Neural progenitor cell (in vitro differentiated cells): ENCODE data around the gene MAP3K1. TPM values are rescaled to one million over a fixed set of nuclear protein-coding genes. Genes with fewer than 3 reads are reported as not detected.

ENCODE experiments used
- DNase-seq: peaks from one replicate; pipeline ENCODE4 v3.0.0-alpha.2; 2016; ENCODE audit warnings: low spot score
- H2AFZ ChIP-seq: fragments of 200-600 bp; sonication (generic); replicated peaks from 2 replicates; pipeline ENCODE4 v1.6.1; 2016; ENCODE audit warnings: antibody characterized with exemption
- H3F3A ChIP-seq: fragments of 200-600 bp; sonication (generic); 2 replicates; pipeline ENCODE4 v1.6.1; 2016; ENCODE audit warnings: antibody characterized with exemption, low read depth
- H3K27ac ChIP-seq: fragments of 200-600 bp; sonication (generic); 2 replicates; pipeline ENCODE4 v1.5.1; 2016; ENCODE audit warnings: mild to moderate bottlenecking
- H3K27me3 ChIP-seq: fragments of 200-600 bp; sonication (generic); 2 replicates; pipeline ENCODE4 v1.6.1; 2016; ENCODE audit warnings: mild to moderate bottlenecking, moderate library complexity
- H3K36me3 ChIP-seq: fragments of 200-600 bp; sonication (generic); 2 replicates; pipeline ENCODE4 v1.5.1; 2016
- H3K4me1 ChIP-seq: fragments of 200-600 bp; sonication (generic); 2 replicates; pipeline ENCODE4 v1.6.1; 2016; ENCODE audit warnings: mixed run types
- H3K4me2 ChIP-seq: fragments of 200-600 bp; sonication (generic); 2 replicates; pipeline ENCODE4 v1.6.1; 2016
- H3K4me3 ChIP-seq: fragments of 200-600 bp; sonication (generic); 2 replicates; pipeline ENCODE4 v1.5.1; 2016
- H3K79me2 ChIP-seq: fragments of 200-600 bp; sonication (generic); 2 replicates; pipeline ENCODE4 v1.6.1; 2016; ENCODE audit warnings: low read depth
- H3K9ac ChIP-seq: fragments of 200-600 bp; sonication (generic); 2 replicates; pipeline ENCODE4 v1.6.1; 2016
- H3K9me3 ChIP-seq: fragments of 200-600 bp; sonication (generic); 2 replicates; pipeline ENCODE4 v1.5.1; 2016; ENCODE audit warnings: low read depth
- H4K20me1 ChIP-seq: fragments of 200-600 bp; sonication (generic); 2 replicates; pipeline ENCODE4 v1.6.1; 2016; ENCODE audit warnings: low read depth
- H3K27ac Mint-ChIP-seq: 3 replicates; pipeline ENCODE4 v1.8.0; 2021; ENCODE audit warnings: mixed read lengths
- H3K27me3 Mint-ChIP-seq: 2 replicates; pipeline ENCODE4 v1.8.0; 2022; ENCODE audit warnings: low read depth, mild to moderate bottlenecking, inconsistent platforms, moderate library complexity, mixed read lengths; ENCODE audit not compliant: insufficient read depth
- H3K36me3 Mint-ChIP-seq: 3 replicates; pipeline ENCODE4 v1.8.0; 2021; ENCODE audit warnings: mixed read lengths
- H3K4me1 Mint-ChIP-seq: 3 replicates; pipeline ENCODE4 v1.8.0; 2021; ENCODE audit warnings: mixed read lengths
- H3K4me3 Mint-ChIP-seq: 3 replicates; pipeline ENCODE4 v1.8.0; 2021; ENCODE audit warnings: mild to moderate bottlenecking, moderate library complexity, mixed read lengths
- H3K9me3 Mint-ChIP-seq: 3 replicates; pipeline ENCODE4 v1.8.0; 2020; ENCODE audit warnings: mixed read lengths
- CTCF ChIP-seq: fragments of 200-600 bp; sonication (generic); IDR thresholded peaks from 2 replicates; pipeline ENCODE4 v1.5.1; 2017; ENCODE audit warnings: antibody characterized with exemption, mild to moderate bottlenecking
- EZH2 ChIP-seq: fragments of 200-600 bp; sonication (generic); IDR thresholded peaks from 2 replicates; pipeline ENCODE4 v1.6.1; 2017; ENCODE audit warnings: antibody characterized with exemption, mild to moderate bottlenecking, moderate library complexity
- EZH2phosphoT487 ChIP-seq: fragments of 200-600 bp; sonication (generic); IDR thresholded peaks from 2 replicates; pipeline ENCODE4 v1.6.1; 2017; ENCODE audit warnings: antibody characterized with exemption
- total RNA-seq: library from RNA; depleted of rRNA; stranded (reverse); fragments of >200 nt; gene quantifications from 2 replicates; pipeline ENCODE4 v1.2.3, GENCODE V29; 2015; ENCODE audit warnings: low replicate concordance

MAP3K1 gene
- total RNA-seq = 20.3 and 22.2 TPM in 2 replicates

DNA sequence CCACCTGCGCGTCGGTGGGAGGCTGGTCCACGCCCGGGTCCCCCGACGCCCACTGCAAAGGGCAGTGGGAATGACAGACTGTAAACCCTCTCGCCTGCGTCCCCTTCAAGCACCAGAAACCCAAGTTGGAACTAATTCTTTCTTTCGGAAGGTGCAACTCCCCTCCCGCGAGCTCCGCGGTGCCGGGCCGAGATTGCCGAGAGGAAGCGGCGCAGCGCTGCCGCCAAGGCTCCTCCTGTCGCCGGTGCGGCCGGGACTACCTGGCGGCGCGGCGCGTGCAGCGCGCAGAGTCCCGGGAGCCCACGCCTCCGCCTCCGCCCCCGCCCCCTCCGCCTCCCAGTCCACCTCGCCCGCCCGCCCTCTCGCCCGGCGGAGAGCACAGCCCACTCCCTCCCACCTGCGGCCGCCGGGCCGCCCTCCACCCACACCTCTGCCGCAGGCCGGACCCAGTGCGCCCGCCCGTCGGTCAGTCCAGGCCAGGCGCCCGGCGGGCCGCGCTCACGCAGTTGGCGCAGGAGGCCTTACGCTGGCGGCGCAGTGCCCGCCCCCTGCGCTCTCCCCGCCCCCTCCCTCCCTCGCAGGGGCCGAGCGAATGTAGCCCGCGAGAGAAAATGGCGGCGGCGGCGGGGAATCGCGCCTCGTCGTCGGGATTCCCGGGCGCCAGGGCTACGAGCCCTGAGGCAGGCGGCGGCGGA, at the start of gene MAP3K1:
MAP3K1 (plus strand) TSS at position 587 of the 695 bp plus-strand sequence; CDS start at position 612, 25 bp downstream.
- H3K4me3 ChIP-seq = peak within 1 kb of the TSS; percentile 94
- H3K9me3 ChIP-seq = no peaks in the 10 kb centered on the region

GRCh38 chr5:56766926-56767325, 48.4 kb upstream of the MAP3K1 start:
- Histone ChIP-seq H3K9ac (no peak overlapping the region), H3K36me3 (no peaks in the 10 kb centered on the region), H3K4me3 (no peak overlapping the region), H4K20me1 (no peaks in the 10 kb centered on the region), H3K4me1 (no peaks in the 10 kb centered on the region), H3K79me2 (no peaks in the 10 kb centered on the region), H3K27me3 (no peaks in the 10 kb centered on the region), H3K27ac (no peak overlapping the region), H3K4me2 (no peak overlapping the region), H2AFZ (no peak overlapping the region), H3F3A (no peaks in the 10 kb centered on the region), H3K9me3 (no peaks in the 10 kb centered on the region)
- Mint-ChIP-seq H3K27me3 (no peaks in the 10 kb centered on the region), H3K36me3 (no peaks in the 10 kb centered on the region), H3K27ac (no peak overlapping the region), H3K4me1 (no peaks in the 10 kb centered on the region), H3K4me3 (no peak overlapping the region), H3K9me3 (no peaks in the 10 kb centered on the region)
- no peak for TF ChIP-seq CTCF
- no peak for TF ChIP-seq EZH2phosphoT487
- TF ChIP-seq EZH2 = no peak
- DNase-seq = no peak

More for the DNA sequence above, at the start of gene MAP3K1:
- Mint-ChIP-seq H3K27ac (no peak within 1 kb of the TSS), H3K36me3 (no peaks in the 10 kb centered on the region), H3K4me3 (peak within 1 kb of the TSS; percentile 92), H3K9me3 (no peaks in the 10 kb centered on the region), H3K27me3 (peaks cover 9% of the 10 kb centered on the region), H3K4me1 (peaks cover 19% of the 10 kb centered on the region)
- peak within 1 kb of the TSS; percentile 92 for H3K4me2 ChIP-seq
- H3K27me3 ChIP-seq = peaks cover 38% of the 10 kb centered on the region
- no peaks in the 10 kb centered on the region for H3K36me3 ChIP-seq
- H3F3A ChIP-seq = peaks cover 27% of the 10 kb centered on the region
- H3K79me2 ChIP-seq = peaks cover 40% of the 10 kb centered on the region
- H3K9ac ChIP-seq = no peak within 1 kb of the TSS
- H4K20me1 ChIP-seq = peaks cover 38% of the 10 kb centered on the region
- H3K4me1 ChIP-seq = peaks cover 22% of the 10 kb centered on the region
- H2AFZ ChIP-seq = peak within 1 kb of the TSS; percentile 96
- peak; percentile 91 for DNase-seq
- TF ChIP-seq EZH2phosphoT487 = peak; percentile 36
- no peak for TF ChIP-seq EZH2
- peak; percentile 20 for TF ChIP-seq CTCF
- no peak within 1 kb of the TSS for H3K27ac ChIP-seq

DNA sequence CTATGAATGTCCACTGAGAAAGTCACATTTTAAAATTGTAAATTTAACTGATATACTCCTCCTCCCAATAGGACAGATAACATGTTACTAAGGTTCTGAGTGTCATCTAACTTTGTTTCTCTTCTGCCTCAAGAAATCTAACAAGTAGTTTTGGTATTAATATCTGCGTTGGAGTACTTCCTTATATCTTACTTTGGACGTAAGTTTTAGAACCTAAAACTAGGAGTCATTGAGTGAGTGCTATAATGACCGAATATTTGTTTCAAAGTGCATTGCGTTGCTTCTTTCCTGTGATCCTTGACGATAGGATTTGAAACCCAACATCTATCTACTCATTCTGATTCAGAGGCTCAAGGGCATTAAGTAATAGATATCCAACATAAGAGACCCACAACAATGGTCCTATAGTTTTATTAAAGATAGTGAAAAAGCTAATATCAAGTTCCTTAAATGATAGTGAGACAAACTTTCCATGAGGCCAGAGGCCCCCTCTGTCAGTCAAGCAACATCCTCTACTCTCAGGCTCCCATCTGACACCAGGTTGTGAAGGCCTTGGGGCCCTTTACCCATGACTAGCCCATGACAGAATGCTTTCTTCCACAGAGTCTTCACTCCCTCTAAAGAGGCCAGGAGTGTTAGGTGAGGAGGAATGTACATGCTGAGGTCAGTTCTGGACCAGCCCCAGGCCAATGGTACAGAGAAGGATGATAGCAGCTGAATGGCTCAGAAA, 45.3 kb upstream of the MAP3K1 start:
- H3K36me3 Mint-ChIP-seq = no peaks in the 10 kb centered on the region
- H3K4me3 ChIP-seq = no peak overlapping the region
- no peak overlapping the region for H2AFZ ChIP-seq
- no peaks in the 10 kb centered on the region for H3K27me3 ChIP-seq
- DNase-seq = no peak
- H3K27ac Mint-ChIP-seq = no peak overlapping the region
- no peaks in the 10 kb centered on the region for H4K20me1 ChIP-seq
- no peaks in the 10 kb centered on the region for H3K4me1 ChIP-seq
- H3K4me1 Mint-ChIP-seq = no peaks in the 10 kb centered on the region
- no peaks in the 10 kb centered on the region for H3K79me2 ChIP-seq
- no peaks in the 10 kb centered on the region for H3K27me3 Mint-ChIP-seq
- no peaks in the 10 kb centered on the region for H3K36me3 ChIP-seq
- H3K9ac ChIP-seq = no peak overlapping the region
- H3F3A ChIP-seq = no peaks in the 10 kb centered on the region
- H3K9me3 ChIP-seq = no peaks in the 10 kb centered on the region
- no peak overlapping the region for H3K4me3 Mint-ChIP-seq
- no peaks in the 10 kb centered on the region for H3K9me3 Mint-ChIP-seq
- H3K27ac ChIP-seq = no peak overlapping the region
- H3K4me2 ChIP-seq = no peak overlapping the region
- TF ChIP-seq EZH2 = no peak
- TF ChIP-seq CTCF = no peak
- TF ChIP-seq EZH2phosphoT487 = no peak
